ENCODE measurements around the gene OVAAL.

Gene OVAAL

DNA sequence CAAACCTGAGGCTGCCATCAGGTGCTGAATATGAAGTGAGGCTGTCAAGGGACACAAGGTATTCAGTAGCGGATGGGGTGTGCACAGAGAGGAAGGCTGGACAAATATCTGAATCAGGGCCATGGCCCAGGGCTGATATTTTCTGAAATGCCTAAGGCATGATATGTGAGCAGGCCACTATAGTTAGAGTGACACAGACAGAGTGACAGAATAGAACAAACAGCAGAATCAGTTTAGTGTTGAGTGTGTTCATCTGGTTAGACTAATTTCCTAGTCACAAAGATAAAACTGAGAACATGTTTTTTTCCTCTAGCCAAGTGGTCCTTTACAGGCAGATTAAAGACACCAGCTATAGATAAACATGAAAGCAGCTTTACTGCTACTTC lies 3.9 kb downstream of the OVAAL start:
- Histone ChIP-seq H3K9me3 (ENCODE audit: severe bottlenecking) (no peaks in the 10 kb centered on the region), H3K27ac (no peak overlapping the region), H3K36me3 (no peaks in the 10 kb centered on the region), H3K4me3 (ENCODE audit: low read depth, low read length) (no peak overlapping the region), H3K27me3 (ENCODE audit: insufficient read depth, low read depth, severe bottlenecking) (peaks cover 9% of the 10 kb centered on the region)
- DNase-seq: no peak
- TF ChIP-seq, protein P1, sequence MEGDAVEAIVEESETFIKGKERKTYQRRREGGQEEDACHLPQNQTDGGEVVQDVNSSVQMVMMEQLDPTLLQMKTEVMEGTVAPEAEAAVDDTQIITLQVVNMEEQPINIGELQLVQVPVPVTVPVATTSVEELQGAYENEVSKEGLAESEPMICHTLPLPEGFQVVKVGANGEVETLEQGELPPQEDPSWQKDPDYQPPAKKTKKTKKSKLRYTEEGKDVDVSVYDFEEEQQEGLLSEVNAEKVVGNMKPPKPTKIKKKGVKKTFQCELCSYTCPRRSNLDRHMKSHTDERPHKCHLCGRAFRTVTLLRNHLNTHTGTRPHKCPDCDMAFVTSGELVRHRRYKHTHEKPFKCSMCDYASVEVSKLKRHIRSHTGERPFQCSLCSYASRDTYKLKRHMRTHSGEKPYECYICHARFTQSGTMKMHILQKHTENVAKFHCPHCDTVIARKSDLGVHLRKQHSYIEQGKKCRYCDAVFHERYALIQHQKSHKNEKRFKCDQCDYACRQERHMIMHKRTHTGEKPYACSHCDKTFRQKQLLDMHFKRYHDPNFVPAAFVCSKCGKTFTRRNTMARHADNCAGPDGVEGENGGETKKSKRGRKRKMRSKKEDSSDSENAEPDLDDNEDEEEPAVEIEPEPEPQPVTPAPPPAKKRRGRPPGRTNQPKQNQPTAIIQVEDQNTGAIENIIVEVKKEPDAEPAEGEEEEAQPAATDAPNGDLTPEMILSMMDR (IDR thresholded peaks at IDR 0.05; ENCODE audit: low read depth, low read length): no peak

DNA sequence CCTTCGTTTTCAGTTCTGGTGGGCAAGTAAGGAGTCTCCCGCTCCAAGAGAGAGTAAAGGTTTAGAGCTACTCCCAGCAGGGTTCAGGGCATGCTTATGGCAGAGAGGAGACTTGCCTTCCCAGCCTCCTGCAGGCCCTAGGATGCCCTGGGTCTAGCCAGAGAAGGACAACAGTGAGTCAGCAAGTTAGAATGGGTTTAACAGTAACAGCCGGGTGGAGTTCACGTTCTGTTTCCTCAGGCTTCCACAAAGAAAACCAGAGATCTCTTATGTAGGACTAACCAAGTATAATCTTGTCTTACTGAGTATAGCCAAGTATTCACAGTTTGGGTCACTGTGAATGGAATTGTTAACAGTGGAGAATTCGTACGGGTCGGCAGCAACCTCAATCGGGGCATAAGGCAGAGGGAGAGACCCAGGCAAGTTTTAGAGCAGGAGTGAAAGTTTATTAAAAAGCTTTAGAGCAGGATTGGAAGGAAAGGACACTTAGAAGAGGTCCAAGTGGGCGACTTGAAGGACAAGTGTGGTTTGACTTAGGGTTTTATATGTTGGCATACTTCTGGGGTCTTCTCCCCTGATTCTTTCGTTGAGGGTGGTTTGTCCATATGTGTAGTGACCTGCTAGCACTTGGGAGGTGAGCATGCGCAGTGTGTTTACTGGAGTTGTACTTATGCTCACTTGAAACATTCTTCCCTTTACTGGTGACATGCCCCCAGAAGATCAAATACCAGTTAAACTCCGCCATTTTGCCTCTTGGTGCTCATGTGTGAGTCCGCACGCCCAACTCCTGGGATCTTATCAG lies 4.5 kb downstream of the OVAAL start:
- peaks cover 15% of the 10 kb centered on the region for H3K27me3 ChIP-seq (ENCODE audit: insufficient read depth, low read depth, severe bottlenecking)
- TF ChIP-seq, protein P1 (IDR thresholded peaks at IDR 0.05; ENCODE audit: low read depth, low read length): no peak
- H3K27ac ChIP-seq: no peak overlapping the region
- no peaks in the 10 kb centered on the region for H3K36me3 ChIP-seq
- H3K4me3 ChIP-seq (ENCODE audit: low read depth, low read length): no peak overlapping the region
- no peak for DNase-seq
- no peaks in the 10 kb centered on the region for H3K9me3 ChIP-seq (ENCODE audit: severe bottlenecking)

- TF ChIP-seq, protein P1 (IDR thresholded peaks at IDR 0.05; ENCODE audit: low read depth, low read length): no peak
- no peaks in the 10 kb centered on the region for H3K36me3 ChIP-seq
Observed at GRCh38 chr1:180565121-180565871, 6.5 kb downstream of the OVAAL start.

DNA sequence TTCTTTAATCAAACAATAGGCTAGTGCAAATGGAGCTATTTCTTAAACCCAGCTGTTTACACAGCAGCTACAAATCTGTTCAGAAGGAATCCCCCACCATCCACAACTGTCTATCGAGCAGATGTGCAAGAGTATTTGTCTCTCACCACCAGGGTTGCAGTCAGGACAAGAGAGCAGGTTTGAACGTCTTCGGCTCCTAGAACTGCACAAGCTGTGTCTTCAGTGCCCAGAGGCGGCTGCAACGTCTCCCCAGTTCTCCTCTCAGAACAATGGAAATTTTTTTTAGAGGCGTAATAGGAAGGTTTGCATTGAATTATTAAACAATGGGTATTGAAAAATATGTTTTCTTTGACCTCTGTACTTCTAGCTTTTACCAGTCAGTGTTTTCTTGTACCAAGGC lies 7.3 kb downstream of the OVAAL start:
- Histone ChIP-seq H3K36me3 (no peaks in the 10 kb centered on the region), H3K9me3 (ENCODE audit: severe bottlenecking) (no peaks in the 10 kb centered on the region), H3K27me3 (ENCODE audit: insufficient read depth, low read depth, severe bottlenecking) (peaks cover 33% of the 10 kb centered on the region), H3K27ac (no peak overlapping the region), H3K4me3 (ENCODE audit: low read depth, low read length) (no peak overlapping the region)
- DNase-seq: no peak
- TF ChIP-seq, protein P1 (IDR thresholded peaks at IDR 0.05; ENCODE audit: low read depth, low read length): no peak

More at GRCh38 chr1:180565121-180565871, 6.5 kb downstream of the OVAAL start:
- no peak for DNase-seq
- Histone ChIP-seq H3K9me3 (ENCODE audit: severe bottlenecking) (no peaks in the 10 kb centered on the region), H3K27me3 (ENCODE audit: insufficient read depth, low read depth, severe bottlenecking) (peaks cover 28% of the 10 kb centered on the region), H3K27ac (no peak overlapping the region), H3K4me3 (ENCODE audit: low read depth, low read length) (no peak overlapping the region)

DNA sequence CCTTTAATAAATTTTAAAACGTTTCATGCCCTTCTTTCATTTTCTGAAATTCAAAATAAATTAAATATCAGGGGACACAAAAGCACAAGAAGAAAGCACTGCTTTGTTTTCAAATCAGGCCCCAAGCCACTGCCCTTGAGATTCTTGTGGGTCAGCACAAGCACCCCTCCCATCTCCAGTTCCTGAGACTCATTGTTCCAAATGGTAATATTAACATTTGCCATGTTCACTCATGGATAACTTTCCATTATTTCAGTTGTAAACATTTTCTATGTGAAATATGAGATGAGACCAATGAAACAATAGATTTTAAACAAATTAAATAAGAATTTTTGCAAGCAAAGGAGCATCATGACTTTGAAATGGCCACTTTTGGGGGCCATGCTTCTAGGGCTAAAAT lies 7.7 kb downstream of the OVAAL start:
- Histone ChIP-seq H3K9me3 (ENCODE audit: severe bottlenecking) (no peaks in the 10 kb centered on the region), H3K27ac (no peak overlapping the region), H3K36me3 (no peaks in the 10 kb centered on the region), H3K27me3 (ENCODE audit: insufficient read depth, low read depth, severe bottlenecking) (peaks cover 38% of the 10 kb centered on the region), H3K4me3 (ENCODE audit: low read depth, low read length) (no peak overlapping the region)
- DNase-seq: no peak
- TF ChIP-seq, protein P1 (IDR thresholded peaks at IDR 0.05; ENCODE audit: low read depth, low read length): no peak

Measured in WERI-Rb-1 (cell line).